ENCODE measurements around the gene SPATA31D4.

The SPATA31D4 gene

DNA sequence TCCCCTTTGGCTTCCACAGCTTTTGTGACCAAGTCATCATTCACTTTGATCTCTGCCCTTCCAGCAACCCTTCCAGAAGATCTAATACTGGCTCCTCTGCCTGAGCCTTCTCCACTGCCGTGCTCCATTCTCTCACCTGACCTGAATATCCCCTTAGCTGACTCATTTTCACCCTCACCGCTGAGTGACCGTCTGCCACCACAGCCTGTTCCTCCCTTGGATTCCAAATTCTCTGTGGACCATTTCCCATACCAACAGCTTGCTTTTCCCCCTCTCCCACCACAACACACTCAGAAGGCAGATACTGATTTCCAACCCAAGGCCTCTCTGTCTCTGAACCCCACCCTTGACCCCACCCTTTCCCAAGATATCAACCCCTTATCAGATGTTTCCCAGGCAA, 39.8 kb downstream of the SPATA31D4 start:
- no peak for DNase-seq

DNA sequence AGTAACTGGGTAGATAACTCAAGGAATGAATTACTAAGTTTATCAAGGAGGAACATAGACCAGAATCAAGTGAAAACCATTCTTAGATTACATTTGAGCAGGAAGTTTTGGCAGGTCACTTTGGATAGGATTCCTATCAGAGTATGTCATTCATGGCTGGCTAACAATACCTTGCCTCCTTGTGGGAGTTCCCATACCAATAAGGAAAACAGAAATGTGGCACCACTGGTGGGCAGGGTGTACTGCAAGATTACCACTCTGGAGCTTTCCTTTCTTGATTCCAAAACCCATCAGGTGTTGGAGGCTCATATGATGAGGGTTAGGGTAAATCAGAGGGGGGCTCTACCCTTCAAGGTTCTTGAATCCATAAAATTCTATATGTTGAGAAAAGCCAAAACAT, 41.7 kb downstream of the SPATA31D4 start:
- DNase-seq, result no peak

DNA sequence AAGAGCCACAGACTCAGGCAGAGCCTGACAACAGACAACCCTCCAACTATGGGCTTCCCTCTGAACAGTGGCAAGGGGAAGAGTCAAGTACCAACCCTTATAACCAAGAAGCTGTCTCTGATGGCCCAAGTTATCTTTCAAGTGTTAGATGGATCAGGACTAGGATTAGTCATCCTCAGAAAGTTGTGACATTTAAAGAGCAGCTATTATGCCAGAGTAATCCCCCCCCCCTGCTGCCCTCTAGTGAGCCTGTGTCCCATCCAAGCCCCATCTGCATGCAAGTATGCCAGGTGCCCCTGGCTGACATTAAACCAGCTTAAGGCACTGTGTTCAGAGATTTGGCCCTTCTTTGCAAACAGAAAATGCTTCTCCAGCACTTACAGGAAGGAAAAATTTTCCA, 43.5 kb downstream of the SPATA31D4 start:
- no peak for DNase-seq

DNA sequence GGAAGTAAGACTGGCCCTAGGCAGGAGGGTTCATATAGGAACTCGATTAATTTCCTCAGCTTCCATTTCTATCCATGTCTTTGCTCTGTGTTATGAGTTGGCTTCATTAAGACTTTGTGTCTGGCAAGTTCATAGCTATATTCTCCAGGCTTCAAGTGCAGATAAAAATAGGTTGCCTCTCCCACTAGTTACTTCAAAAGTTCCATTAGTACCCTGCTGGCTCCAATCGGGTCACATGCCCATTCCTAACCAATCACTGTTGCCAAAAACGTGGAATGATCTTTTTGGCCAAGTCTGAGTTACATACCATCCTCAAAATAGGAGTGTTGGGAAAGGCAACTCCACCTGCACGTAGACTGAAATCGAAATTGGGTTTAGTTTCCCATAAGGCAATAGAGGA, 46.5 kb downstream of the SPATA31D4 start:
- no peak for DNase-seq

DNA sequence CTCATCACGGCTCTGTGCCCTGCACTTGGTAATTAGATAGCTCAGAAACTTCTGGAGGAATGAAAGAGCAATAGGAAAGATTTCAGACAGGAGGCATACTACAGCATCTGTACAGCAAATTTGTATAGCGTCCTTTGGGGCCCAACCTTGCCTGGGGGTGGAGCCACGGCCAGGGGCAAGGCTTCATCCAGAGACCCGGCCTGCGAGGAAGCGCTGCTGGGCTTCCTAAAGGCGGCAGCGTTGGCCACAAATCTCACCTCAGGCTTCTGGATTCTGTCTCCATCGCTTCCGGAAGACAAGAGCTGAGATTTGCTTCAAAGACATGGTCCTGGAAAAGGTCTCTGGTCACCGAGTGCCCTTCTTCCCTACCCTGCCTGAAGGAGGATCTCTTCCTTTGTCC, 48.1 kb downstream of the SPATA31D4 start:
- no peak for DNase-seq

DNA sequence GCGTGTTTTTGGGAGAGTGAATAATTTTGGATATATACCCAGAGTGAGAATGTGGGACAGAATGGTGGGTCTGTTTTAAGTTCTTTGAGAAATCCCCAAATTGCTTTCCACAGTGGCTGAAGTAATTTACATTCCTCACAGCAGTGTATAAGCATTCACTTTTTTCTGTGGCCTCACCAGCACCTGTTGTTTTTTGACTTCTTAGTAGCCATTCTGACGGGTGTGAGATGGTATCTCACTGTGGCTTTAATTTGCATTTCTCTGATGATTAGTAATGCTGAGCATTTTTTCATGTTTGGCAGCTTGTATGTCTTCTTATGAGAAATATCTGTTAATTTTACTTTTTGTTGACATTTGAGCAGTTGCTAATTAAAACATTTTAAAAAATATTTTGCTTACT, 51.0 kb downstream of the SPATA31D4 start:
- DNase-seq, result no peak

DNA sequence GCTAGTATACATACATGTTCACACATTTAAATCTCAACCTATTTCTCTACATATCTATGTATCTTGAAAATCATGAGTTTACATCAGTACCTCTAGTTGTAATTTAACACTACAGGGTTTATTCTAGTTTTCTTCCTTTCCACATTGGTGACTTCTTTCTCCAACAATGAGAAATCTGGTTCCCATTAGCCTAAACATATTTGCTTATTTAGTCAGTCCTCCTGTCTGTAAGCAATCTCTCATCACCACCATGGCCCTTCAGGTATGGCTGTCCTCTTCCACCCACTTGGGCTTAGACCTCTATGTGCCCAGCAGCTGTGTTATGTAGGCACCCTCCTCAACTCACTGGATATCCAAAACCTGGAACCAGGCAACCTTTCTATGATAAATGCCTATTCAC, 52.3 kb downstream of the SPATA31D4 start:
- DNase-seq, result no peak

DNA sequence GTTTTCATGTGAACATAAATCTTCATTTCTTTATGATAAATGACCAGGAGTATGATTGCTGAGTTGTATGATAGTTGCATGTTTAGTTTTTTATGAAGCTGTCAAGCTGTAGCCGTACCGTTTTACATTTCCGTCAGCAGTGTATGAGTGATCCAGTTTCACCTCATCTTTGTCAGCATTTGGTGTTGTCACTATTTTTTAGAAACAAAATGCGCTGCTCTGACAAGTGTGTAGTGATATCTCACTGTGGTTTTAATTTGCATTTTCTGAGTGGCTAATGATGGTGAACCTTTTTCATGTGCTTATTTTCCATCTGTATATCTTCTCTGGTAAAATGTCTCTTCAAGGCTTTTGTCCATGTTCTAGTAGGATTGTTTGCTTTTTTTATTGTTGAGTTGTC, 53.7 kb downstream of the SPATA31D4 start:
- DNase-seq, result no peak

Measured in effector CD4-positive, alpha-beta T cell (primary cell).